K562 (cell line): ENCODE measurements around the gene CYP2J2. TPM values are rescaled to one million over a fixed set of nuclear protein-coding genes. Genes with fewer than 3 reads are reported as not detected.
A peak's percentile ranks its signal among the peaks of the same experiment; 100 is the strongest.

Experiments
- ATAC-seq: fragments of 200-7000 bp; cut with Tn5 transposase; 3 replicates; pipeline ENCODE4 v1.9.1; 2020; ENCODE audit warnings: moderate library complexity
- BruUV-seq: library from RNA; stranded (reverse); fragments of 400-500 nt; replicated peaks from 2 replicates; lab custom pipeline; 2021; lab: Mats Ljungman, UMichigan
- CTCF ChIA-PET: fragments of 300-600 bp; formaldehyde crosslinking; extraction: SDS; loops from one replicate; lab custom pipeline; 2021; ENCODE audit warnings: low intra/inter-chr PET ratio; lab: Yijun Ruan, JAX
- POLR2A ChIA-PET: fragments of 300-600, 350-650 bp; sonication (Branson Sonifier 250); formaldehyde crosslinking; extraction: SDS; loops from one replicate; lab custom pipeline; 2021; ENCODE audit warnings: antibody characterized with exemption, inconsistent platforms; lab: Yijun Ruan, JAX
- DNase-seq, 4 experiments: peaks; one replicate each; pipeline versions ENCODE4 v3.0.0 to v3.0.0-alpha.2; 2011 to 2018; ENCODE audit warnings: low spot score in 3 of 4, mixed read lengths in 3 of 4; ENCODE audit errors: extremely low read depth in 1 of 4
- FAIRE-seq: peaks from 2 replicates; lab custom pipeline; 2011; peaks lifted over from hg19 to GRCh38; lab: Jason Lieb, UNC
- H2AFZ ChIP-seq: 2 replicates; pipeline ENCODE4 v1.6.0; 2011; ENCODE audit warnings: low read depth, low read length, control low read depth, inconsistent platforms
- H3K27ac ChIP-seq: fragments of 200-600 bp; 3 replicates; pipeline ENCODE4 v1.8.0; 2011; ENCODE audit warnings: low read depth, mild to moderate bottlenecking, control low read depth, inconsistent platforms, low read length, moderate library complexity, mixed read lengths; ENCODE audit errors: extremely low read depth
- H3K27me3 ChIP-seq, 2 experiments: fragments of 300-600 bp in 1 of 2; 2 replicates in 1 of 2; 3 replicates in 1 of 2; pipeline versions ENCODE4 v1.6.0 to v1.8.0; 2011; ENCODE audit warnings: inconsistent platforms in 2 of 2, low read length in 2 of 2, mild to moderate bottlenecking in 1 of 2, mixed read lengths in 1 of 2, moderate library complexity in 1 of 2; ENCODE audit not compliant: control insufficient read depth in 2 of 2, insufficient read depth in 2 of 2
- H3K36me3 ChIP-seq: fragments of 300-600 bp; 3 replicates; pipeline ENCODE4 v1.8.0; 2011; ENCODE audit warnings: mild to moderate bottlenecking, low read length, inconsistent platforms; ENCODE audit not compliant: control insufficient read depth, insufficient read depth
- H3K4me1 ChIP-seq, 2 experiments: fragments of 200-600 bp in 1 of 2; replicated peaks in 1 of 2; 2 replicates in 1 of 2; 3 replicates in 1 of 2; pipeline versions ENCODE4 v1.5.1 to v1.8.0; 2011; ENCODE audit warnings: inconsistent platforms in 2 of 2, low read length in 2 of 2, mild to moderate bottlenecking in 1 of 2, mixed read lengths in 1 of 2, moderate library complexity in 1 of 2; ENCODE audit not compliant: control insufficient read depth in 2 of 2, insufficient read depth in 2 of 2
- H3K4me2 ChIP-seq: 2 replicates; pipeline ENCODE4 v1.6.1; 2011; ENCODE audit warnings: low read length, control low read depth, inconsistent platforms, mixed read lengths; ENCODE audit not compliant: insufficient read depth
- H3K4me3 ChIP-seq: fragments of 200-600 bp; sonication (generic), shearing (Covaris generic); 2 replicates; pipeline ENCODE4 v1.5.1; 2016; ENCODE audit warnings: control low read depth, inconsistent platforms
- H3K79me2 ChIP-seq: fragments of 200-600 bp; 3 replicates; pipeline ENCODE4 v1.8.0; 2011; ENCODE audit warnings: low read length, inconsistent platforms; ENCODE audit not compliant: control insufficient read depth, insufficient read depth
- H3K9ac ChIP-seq, 2 experiments: 2 replicates each; pipeline versions ENCODE4 v1.6.0 to v1.6.1; 2011; ENCODE audit warnings: low read depth in 2 of 2, low read length in 2 of 2, control low read depth in 1 of 2, inconsistent platforms in 1 of 2, mild to moderate bottlenecking in 1 of 2, mixed read lengths in 1 of 2; ENCODE audit not compliant: insufficient read depth in 1 of 2
- H3K9me1 ChIP-seq: one replicate; pipeline ENCODE4 v1.6.0; 2011; ENCODE audit warnings: inconsistent platforms, mild to moderate bottlenecking, low read length, moderate library complexity; ENCODE audit not compliant: control insufficient read depth, insufficient read depth
- H3K9me3 ChIP-seq: replicated peaks from 2 replicates; pipeline ENCODE4 v1.5.1; 2011; ENCODE audit warnings: low read depth, low read length, inconsistent platforms; ENCODE audit not compliant: control insufficient read depth, insufficient read depth
- H4K20me1 ChIP-seq: replicated peaks from 2 replicates; pipeline ENCODE4 v1.6.1; 2011; ENCODE audit warnings: low read length, inconsistent platforms, mixed read lengths; ENCODE audit not compliant: control insufficient read depth, insufficient read depth
- ARNT ChIP-seq, 2 experiments: fragments of 450-650 bp; IDR thresholded peaks; 2 replicates each; pipeline ENCODE4 v1.6.1; 2016; ENCODE audit warnings: mild to moderate bottlenecking in 1 of 2
- ATF1 ChIP-seq, 2 experiments: fragments of 450-650 bp in 1 of 2; IDR thresholded peaks; 2 replicates each; pipeline ENCODE4 v1.6.1; 2016; ENCODE audit warnings: missing compliant biosample characterization in 1 of 2, missing genetic modification characterization in 1 of 2
- CLOCK ChIP-seq: fragments of 250-450 bp; sonication (Bioruptor Pico); IDR thresholded peaks from 2 replicates; pipeline ENCODE4 v1.4.0; 2020; ENCODE audit warnings: mild to moderate bottlenecking, moderate library complexity, borderline replicate concordance
- CTCF ChIP-seq, 3 experiments: IDR thresholded peaks in 2 of 3; conservative IDR thresholded peaks in 1 of 3; 2 replicates each; pipeline ENCODE4 v1.5.1; 2011 to 2012; ENCODE audit warnings: low read length in 3 of 3, mild to moderate bottlenecking in 3 of 3, control low read depth in 2 of 3, improper control_type of control experiment in 1 of 3, inconsistent platforms in 1 of 3, low read depth in 1 of 3, mixed read lengths in 1 of 3, moderate library complexity in 1 of 3; ENCODE audit not compliant: insufficient read depth in 2 of 3
- NR0B1 ChIP-seq: fragments of 450-650 bp; IDR thresholded peaks from one replicate; pipeline ENCODE4 v1.6.1; 2018; ENCODE audit warnings: mild to moderate bottlenecking, moderate library complexity; ENCODE audit not compliant: partially characterized antibody
- PYGO2 ChIP-seq: fragments of 450-650 bp; IDR thresholded peaks from 2 replicates; pipeline ENCODE4 v1.6.1; 2016; ENCODE audit warnings: mild to moderate bottlenecking, missing genetic modification characterization, moderate library complexity, missing compliant biosample characterization
- RAD21 ChIP-seq, 2 experiments: fragments of 250-450 bp in 1 of 2; fragments of 450-650 bp in 1 of 2; sonication (Bioruptor Pico) in 1 of 2; formaldehyde crosslinking in 1 of 2; IDR thresholded peaks in 1 of 2; conservative IDR thresholded peaks in 1 of 2; 2 replicates each; pipeline versions ENCODE4 v1.4.0 to v1.8.0; 2020 to 2022; ENCODE audit warnings: mild to moderate bottlenecking in 2 of 2, moderate library complexity in 1 of 2
- RFX1 ChIP-seq: fragments of 450-650 bp; IDR thresholded peaks from 2 replicates; pipeline ENCODE4 v1.6.1; 2016; ENCODE audit warnings: mild to moderate bottlenecking, moderate library complexity
- SMC3 ChIP-seq: conservative IDR thresholded peaks from 2 replicates; pipeline ENCODE4 v1.6.1; 2011; ENCODE audit warnings: low read depth, low read length, improper control_type of control experiment; ENCODE audit not compliant: insufficient read depth
- SREBF1 ChIP-seq: fragments of 150-350 bp; IDR thresholded peaks from 2 replicates; pipeline ENCODE4 v1.6.1; 2014; ENCODE audit warnings: antibody characterized with exemption, low read depth, low read length, borderline replicate concordance
- STAG1 ChIP-seq: sonication (generic); formaldehyde crosslinking; IDR thresholded peaks from 2 replicates; pipeline ENCODE4 v1.5.0; 2020; ENCODE audit warnings: missing genetic modification reagents, borderline replicate concordance
- ZC3H8 ChIP-seq: fragments of 450-650 bp; IDR thresholded peaks from 2 replicates; pipeline ENCODE4 v1.6.1; 2017
- WGBS: fragments of 100-300 bp; shearing (Covaris generic); methylation state at CpG from one replicate; pipeline ENCODE4 v1.1.6; 2016; ENCODE audit warnings: low coverage, mixed read lengths; ENCODE audit not compliant: insufficient coverage; ENCODE audit errors: missing lambda C conversion rate; 5-methylcytosine and 5-hydroxymethylcytosine counted together
- in situ Hi-C: fragments of 300-500 bp; cut with MboI; formaldehyde crosslinking; loops from 4 replicates; pipeline ENCODE4 v1.15.0; 2018; ENCODE audit warnings: inconsistent platforms, mixed read lengths
- intact Hi-C: fragments of 100-400 bp; cut with micrococcal nuclease; formaldehyde crosslinking; loops from 2 replicates; pipeline ENCODE4 v1.14.2; 2022
- polyA plus RNA-seq, 8 experiments: library from polyadenylated mRNA; depleted of rRNA in 4 of 8; stranded (reverse) in 5 of 8; unstranded in 3 of 8; fragments of >200 nt; fragmentation: Nextera tagmentation in 2 of 8; fragmentation: Illumina TruSeq in 1 of 8; extraction: Ambion mirVana in 2 of 8; extraction: Trizol in 1 of 8; gene quantifications; 2 replicates each; pipeline versions ENCODE4 v1.2.1 to v1.2.3, GENCODE V29; 2011 to 2014; ENCODE audit warnings: inconsistent platforms in 1 of 8, missing spikeins in 1 of 8
- total RNA-seq, 7 experiments: library from RNA; depleted of rRNA in 6 of 7; stranded (reverse); fragments of >200 nt in 6 of 7; fragmentation: Illumina TruSeq in 2 of 7; extraction: Trizol in 2 of 7; gene quantifications; 2 replicates each; pipeline versions ENCODE4 v1.2.1 to v1.2.3, GENCODE V29; 2011 to 2021; ENCODE audit warnings: low replicate concordance in 1 of 7

The CYP2J2 gene
- total and polyA plus RNA-seq, 9 of the 15 experiments (the other 6 are each of a cell fraction or from before 2014, with no cell fraction given), result not detected

- TF ChIP-seq NR0B1, result no peak
These were observed 22.4 kb upstream of the CYP2J2 start (continued) for GRCh38 chr1:59948990-59949389.

GRCh38 chr1:59947047-59947938 lies 20.7 kb upstream of the CYP2J2 start:
- intact Hi-C loops, result loop anchor here (1.0 to 5.0 kb wide), 2 partner anchors 68 to 165 kb away; no protein-coding TSS in a partner anchor
- Histone ChIP-seq H2AFZ (no peak overlapping the region), H3K4me1 (no peaks in the 10 kb centered on the region), H4K20me1 (no peaks in the 10 kb centered on the region), H3K79me2 (no peaks in the 10 kb centered on the region), H3K27ac (no peak overlapping the region), H3K4me3 (no peak overlapping the region), H3K9me3 (no peaks in the 10 kb centered on the region), H3K4me2 (no peak overlapping the region), H3K36me3 (no peaks in the 10 kb centered on the region), H3K9ac (no peak overlapping the region), H3K27me3 (no peaks in the 10 kb centered on the region), H3K9me1 (no peaks in the 10 kb centered on the region)
- POLR2A ChIA-PET, result interaction anchor here (0.7 kb wide), 1 partner anchor 188 kb away, joined by 4 read pairs; no protein-coding TSS in a partner anchor
- no TSS peak for BruUV-seq
- WGBS, result under 1% methylated on average over 6 of the region's 6 CpGs
- peak; percentile 65 to 69 (median 66) for DNase-seq
- in situ Hi-C loops, result loop anchor here (25.0 kb wide), 1 partner anchor 1210 kb away; no protein-coding TSS in a partner anchor
- peak; percentile 85 for FAIRE-seq
- ATAC-seq, result peak; percentile 94
- CTCF ChIA-PET, result interaction anchor here (0.6 to 0.7 kb wide), 3 partner anchors 1208 to 1852 kb away, joined by 3 read pairs; no protein-coding TSS in a partner anchor
- no peak for TF ChIP-seq ATF1 (CRISPR knock-in tag; IDR thresholded peaks at IDR 0.05)
- no peak for TF ChIP-seq ATF1 (tag; IDR thresholded peaks at IDR 0.05)
- TF ChIP-seq ARNT (IDR thresholded peaks at IDR 0.05), result no peak
- peak; percentile 69 for TF ChIP-seq SMC3
- TF ChIP-seq ZC3H8, result no peak
- TF ChIP-seq CTCF (IDR thresholded peaks at IDR 0.05 in 2 of 3, conservative IDR thresholded peaks at IDR 0.05 in 1 of 3; ENCODE audit: insufficient read depth in 2 of 3, low read depth in 1 of 3, low read length in 3 of 3), result peak; percentile 80 to 85 (median 84)
- no peak for TF ChIP-seq PYGO2
- TF ChIP-seq RAD21 (CRISPR knock-in tag; conservative IDR thresholded peaks at IDR 0.05 in 1 of 2, IDR thresholded peaks at IDR 0.05 in 1 of 2), result peak; percentile 75 to 85
- peak; percentile 79; the same call in 1 of the 2 replicates for TF ChIP-seq STAG1 (CRISPR knock-in tag)
- 0 out of 2 replicates have a peak, but pooled peaks have one; percentile 7 for TF ChIP-seq RFX1
- TF ChIP-seq CLOCK (CRISPR knock-in tag), result no peak
- no peak for TF ChIP-seq SREBF1
